OCI-LY3 (cell line): ENCODE results near the gene PAK1IP1.

Source experiments
- EZH2phosphoT487 ChIP-seq: fragments of 200-600 bp; shearing (Covaris generic); IDR thresholded peaks from 2 replicates; pipeline ENCODE4 v1.6.1; 2018; ENCODE audit warnings: antibody characterized with exemption, mixed run types, low read depth
- TF ChIP-seq, protein P1 (sequence below): fragments of 200-600, 300-600 bp; sonication (generic); IDR thresholded peaks from 2 replicates; pipeline ENCODE4 v1.5.1; 2014; ENCODE audit warnings: antibody characterized with exemption, low read length, low read depth

DNA sequence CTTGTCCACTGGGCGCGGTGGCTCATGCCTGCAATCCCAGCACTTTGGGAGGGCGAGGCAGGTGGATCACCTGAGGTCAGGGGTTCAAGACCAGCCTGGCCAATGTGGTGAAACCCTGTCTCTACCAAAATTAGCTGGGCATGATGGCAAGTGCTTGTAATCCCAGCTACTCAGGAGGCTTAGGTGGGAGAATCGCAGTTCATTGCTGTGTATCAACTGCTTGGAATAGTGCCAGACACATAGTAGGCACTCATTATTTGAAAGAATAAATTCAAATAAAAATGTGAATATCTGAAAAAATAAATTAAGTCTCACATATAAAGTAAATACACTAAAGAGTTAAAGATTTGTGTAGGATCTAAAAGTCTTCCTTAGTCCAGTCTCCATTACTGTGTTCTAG is 1.9 kb downstream of the PAK1IP1 start:
- TF ChIP-seq, protein P1, sequence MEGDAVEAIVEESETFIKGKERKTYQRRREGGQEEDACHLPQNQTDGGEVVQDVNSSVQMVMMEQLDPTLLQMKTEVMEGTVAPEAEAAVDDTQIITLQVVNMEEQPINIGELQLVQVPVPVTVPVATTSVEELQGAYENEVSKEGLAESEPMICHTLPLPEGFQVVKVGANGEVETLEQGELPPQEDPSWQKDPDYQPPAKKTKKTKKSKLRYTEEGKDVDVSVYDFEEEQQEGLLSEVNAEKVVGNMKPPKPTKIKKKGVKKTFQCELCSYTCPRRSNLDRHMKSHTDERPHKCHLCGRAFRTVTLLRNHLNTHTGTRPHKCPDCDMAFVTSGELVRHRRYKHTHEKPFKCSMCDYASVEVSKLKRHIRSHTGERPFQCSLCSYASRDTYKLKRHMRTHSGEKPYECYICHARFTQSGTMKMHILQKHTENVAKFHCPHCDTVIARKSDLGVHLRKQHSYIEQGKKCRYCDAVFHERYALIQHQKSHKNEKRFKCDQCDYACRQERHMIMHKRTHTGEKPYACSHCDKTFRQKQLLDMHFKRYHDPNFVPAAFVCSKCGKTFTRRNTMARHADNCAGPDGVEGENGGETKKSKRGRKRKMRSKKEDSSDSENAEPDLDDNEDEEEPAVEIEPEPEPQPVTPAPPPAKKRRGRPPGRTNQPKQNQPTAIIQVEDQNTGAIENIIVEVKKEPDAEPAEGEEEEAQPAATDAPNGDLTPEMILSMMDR = no peak
- TF ChIP-seq EZH2phosphoT487 = no peak
